Right ventricle myocardium inferior (tissue), 1 donor: ENCODE data around the gene PLA2G6. TPM values are rescaled to one million over a fixed set of nuclear protein-coding genes. Genes with fewer than 3 reads are reported as not detected.
"Not testable (repeated sequence)": the region's sequence is repeated elsewhere in the genome, so short reads cannot be mapped to it uniquely, and the experiment has no call there.

Experiments used
- ATAC-seq: fragments of 200-7000 bp; cut with Tn5 transposase; one replicate; pipeline ENCODE4 v1.9.1; 2020; ENCODE audit warnings: mild to moderate bottlenecking, moderate library complexity
- DNase-seq: peaks from one replicate; pipeline ENCODE4 v3.0.0; 2021; ENCODE audit errors: missing footprints
- intact Hi-C: fragments of 100-400 bp; cut with DNase I; formaldehyde crosslinking; loops from one replicate; pipeline ENCODE4 v1.11.0; 2022
- total RNA-seq: library from RNA; stranded (reverse); fragmentation: NEBNext Ultra II Directional; extraction: Animal tissue kit (Norgen Biotek cat#: 25700); gene quantifications from one replicate; pipeline ENCODE4 v1.2.1, GENCODE V29; 2021
- donor health status: DM: no; HTN: yes; CAD: no; lungs with severe emphysema.

The PLA2G6 gene
- total RNA-seq, 1 donor from 2014 or later: 11.4 TPM

- intact Hi-C loops: no loop called here
- no peak for DNase-seq
- ATAC-seq: no peak
Measured at GRCh38 chr22:38153821-38154562, 27.6 kb downstream of the PLA2G6 start.

GRCh38 chr22:38151126-38151500, 30.5 kb downstream of the PLA2G6 start:
- no peak for ATAC-seq
- intact Hi-C loops: no loop called here
- no peak for DNase-seq

GRCh38 chr22:38148245-38148644, 33.4 kb downstream of the PLA2G6 start:
- DNase-seq (no peak), ATAC-seq (no peak)
- intact Hi-C loops: no loop called here

- intact Hi-C loops, ATAC-seq: not testable (repeated sequence)
Measured at GRCh38 chr22:38146166-38146565, 35.5 kb downstream of the PLA2G6 start.

GRCh38 chr22:38144025-38144405, 37.6 kb downstream of the PLA2G6 start:
- no peak for DNase-seq
- ATAC-seq: no peak
- intact Hi-C loops: no loop called here

More at GRCh38 chr22:38146166-38146565, 35.5 kb downstream of the PLA2G6 start:
- not testable (repeated sequence) for DNase-seq

GRCh38 chr22:38142606-38143005, 39.0 kb downstream of the PLA2G6 start:
- no peak for ATAC-seq
- intact Hi-C loops: no loop called here

GRCh38 chr22:38141217-38141973, 40.2 kb downstream of the PLA2G6 start:
- ATAC-seq: no peak
- no peak for DNase-seq

More at GRCh38 chr22:38142606-38143005, 39.0 kb downstream of the PLA2G6 start:
- DNase-seq: no peak

GRCh38 chr22:38139901-38140300, 41.7 kb downstream of the PLA2G6 start:
- intact Hi-C loops: no loop called here
- no peak for ATAC-seq
- no peak for DNase-seq

More at GRCh38 chr22:38141217-38141973, 40.2 kb downstream of the PLA2G6 start:
- intact Hi-C loops: no loop called here

- no peak for ATAC-seq
- intact Hi-C loops: no loop called here
- no peak for DNase-seq
Measured at GRCh38 chr22:38138961-38139360, 42.7 kb downstream of the PLA2G6 start.

GRCh38 chr22:38137876-38138687, 43.5 kb downstream of the PLA2G6 start:
- DNase-seq: no peak
- ATAC-seq: no peak
- intact Hi-C loops: no loop called here

- intact Hi-C loops: no loop called here
- DNase-seq (no peak), ATAC-seq (no peak)
Measured at GRCh38 chr22:38136607-38137006, 45.0 kb downstream of the PLA2G6 start.

- intact Hi-C loops: no loop called here
- ATAC-seq (no peak), DNase-seq (no peak)
Measured at GRCh38 chr22:38135133-38135706, 46.4 kb downstream of the PLA2G6 start.

- intact Hi-C loops: no loop called here
- DNase-seq (no peak), ATAC-seq (no peak)
Measured at GRCh38 chr22:38133331-38133730, 48.3 kb downstream of the PLA2G6 start.

GRCh38 chr22:38132794-38133193, 48.8 kb downstream of the PLA2G6 start:
- intact Hi-C loops: no loop called here
- DNase-seq: no peak

GRCh38 chr22:38132136-38132535, 49.5 kb downstream of the PLA2G6 start:
- ATAC-seq (no peak), DNase-seq (no peak)
- intact Hi-C loops: no loop called here

More at GRCh38 chr22:38132794-38133193, 48.8 kb downstream of the PLA2G6 start:
- ATAC-seq: no peak

- intact Hi-C loops: no loop called here
- ATAC-seq: no peak
- DNase-seq: no peak
Measured at GRCh38 chr22:38131399-38131798, 50.2 kb downstream of the PLA2G6 start.

GRCh38 chr22:38129856-38130255, 51.8 kb downstream of the PLA2G6 start:
- intact Hi-C loops: no loop called here
- DNase-seq: no peak
- no peak for ATAC-seq

- DNase-seq: no peak
- no peak for ATAC-seq
- intact Hi-C loops: no loop called here
Measured at GRCh38 chr22:38129021-38129420, 52.6 kb downstream of the PLA2G6 start.

- no peak for DNase-seq
- ATAC-seq: no peak
- intact Hi-C loops: no loop called here
Measured at GRCh38 chr22:38127869-38128268, 53.8 kb downstream of the PLA2G6 start.
